B cell (primary cell): ENCODE results near the gene JAG2.

Experiments
- EZH2 ChIP-seq: IDR thresholded peaks from 2 replicates; pipeline ENCODE4 v1.6.1; 2012; ENCODE audit warnings: borderline replicate concordance, low read depth, mild to moderate bottlenecking, moderate library complexity, low read length; ENCODE audit not compliant: insufficient read depth, poor library complexity, severe bottlenecking
- TF ChIP-seq, protein P1 (sequence below): fragments of 200-600 bp; IDR thresholded peaks from one replicate; pipeline ENCODE4 v1.8.0; 2022; ENCODE audit warnings: antibody characterized with exemption, mild to moderate bottlenecking

GRCh38 chr14:105105158-105105557, 63.4 kb downstream of the JAG2 start:
- TF ChIP-seq EZH2: no peak
- TF ChIP-seq, protein P1, sequence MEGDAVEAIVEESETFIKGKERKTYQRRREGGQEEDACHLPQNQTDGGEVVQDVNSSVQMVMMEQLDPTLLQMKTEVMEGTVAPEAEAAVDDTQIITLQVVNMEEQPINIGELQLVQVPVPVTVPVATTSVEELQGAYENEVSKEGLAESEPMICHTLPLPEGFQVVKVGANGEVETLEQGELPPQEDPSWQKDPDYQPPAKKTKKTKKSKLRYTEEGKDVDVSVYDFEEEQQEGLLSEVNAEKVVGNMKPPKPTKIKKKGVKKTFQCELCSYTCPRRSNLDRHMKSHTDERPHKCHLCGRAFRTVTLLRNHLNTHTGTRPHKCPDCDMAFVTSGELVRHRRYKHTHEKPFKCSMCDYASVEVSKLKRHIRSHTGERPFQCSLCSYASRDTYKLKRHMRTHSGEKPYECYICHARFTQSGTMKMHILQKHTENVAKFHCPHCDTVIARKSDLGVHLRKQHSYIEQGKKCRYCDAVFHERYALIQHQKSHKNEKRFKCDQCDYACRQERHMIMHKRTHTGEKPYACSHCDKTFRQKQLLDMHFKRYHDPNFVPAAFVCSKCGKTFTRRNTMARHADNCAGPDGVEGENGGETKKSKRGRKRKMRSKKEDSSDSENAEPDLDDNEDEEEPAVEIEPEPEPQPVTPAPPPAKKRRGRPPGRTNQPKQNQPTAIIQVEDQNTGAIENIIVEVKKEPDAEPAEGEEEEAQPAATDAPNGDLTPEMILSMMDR: no peak
